IMR-90 (cell line): Measurements from ENCODE around the gene FER. TPM values are rescaled to one million over a fixed set of nuclear protein-coding genes. Genes with fewer than 3 reads are reported as not detected.

Source experiments
- ATAC-seq: fragments of 200-7000 bp; cut with Tn5 transposase; 2 replicates; pipeline ENCODE4 v1.9.1; 2020; ENCODE audit warnings: low read depth, mild to moderate bottlenecking, moderate library complexity
- BruUV-seq: library from RNA; stranded (reverse); fragments of 400-500 nt; replicated peaks from 2 replicates; lab custom pipeline; 2021; lab: Mats Ljungman, UMichigan
- CTCF ChIA-PET: fragments of 300-600 bp; formaldehyde crosslinking; extraction: SDS; loops from one replicate; lab custom pipeline; 2021; ENCODE audit warnings: antibody characterized with exemption; lab: Yijun Ruan, JAX
- POLR2A ChIA-PET: fragments of 300-600 bp; sonication (Branson Sonifier 250); formaldehyde crosslinking; loops from one replicate; lab custom pipeline; 2022; ENCODE audit warnings: antibody characterized with exemption; ENCODE audit not compliant: unreplicated experiment; lab: Charles Lee
- DNase-seq: peaks from one replicate; pipeline ENCODE4 v3.0.0; 2013
- H2AFZ ChIP-seq: replicated peaks from 2 replicates; pipeline ENCODE3; 2013; ENCODE audit warnings: low read length, mild to moderate bottlenecking; ENCODE audit not compliant: poor library complexity
- H2AK5ac ChIP-seq: 2 replicates; pipeline ENCODE4 v1.6.1; 2013; ENCODE audit warnings: low read depth, low read length, inconsistent platforms
- H2AK9ac ChIP-seq: replicated peaks from 2 replicates; pipeline ENCODE3; 2013; ENCODE audit warnings: mild to moderate bottlenecking, low read depth, low read length, moderate library complexity; ENCODE audit not compliant: poor library complexity
- H2BK120ac ChIP-seq: 2 replicates; pipeline ENCODE4 v1.6.1; 2013; ENCODE audit warnings: low read depth, low read length, inconsistent platforms
- H2BK15ac ChIP-seq: 3 replicates; pipeline ENCODE4 v1.6.1; 2013; ENCODE audit warnings: low read depth, low read length, inconsistent platforms
- H2BK20ac ChIP-seq: 2 replicates; pipeline ENCODE4 v1.6.1; 2013; ENCODE audit warnings: low read depth, mild to moderate bottlenecking, inconsistent platforms, low read length, moderate library complexity
- H2BK5ac ChIP-seq: 2 replicates; pipeline ENCODE4 v1.6.1; 2013; ENCODE audit warnings: mild to moderate bottlenecking, low read depth, low read length, inconsistent platforms; ENCODE audit not compliant: poor library complexity, severe bottlenecking
- H3K14ac ChIP-seq: replicated peaks from 2 replicates; pipeline ENCODE4 v1.6.1; 2013; ENCODE audit warnings: low read depth, low read length, inconsistent platforms
- H3K18ac ChIP-seq: 2 replicates; pipeline ENCODE4 v1.6.1; 2013; ENCODE audit warnings: low read depth, low read length, control low read depth
- H3K23ac ChIP-seq: 2 replicates; pipeline ENCODE4 v1.6.1; 2013; ENCODE audit warnings: low read depth, low read length, inconsistent platforms
- H3K27ac ChIP-seq: 2 replicates; pipeline ENCODE4 v1.5.1; 2013; ENCODE audit warnings: mild to moderate bottlenecking, control low read depth, low read length; ENCODE audit not compliant: insufficient read depth
- H3K27me3 ChIP-seq: 2 replicates; pipeline ENCODE4 v1.6.1; 2013; ENCODE audit warnings: low read length; ENCODE audit not compliant: control insufficient read depth, insufficient read depth
- H3K36me3 ChIP-seq: 2 replicates; pipeline ENCODE4 v1.6.1; 2013; ENCODE audit warnings: low read length, mixed read lengths; ENCODE audit not compliant: control insufficient read depth, insufficient read depth
- H3K4ac ChIP-seq: 2 replicates; pipeline ENCODE4 v1.6.1; 2013; ENCODE audit warnings: low read depth, low read length, inconsistent platforms
- H3K4me1 ChIP-seq: 2 replicates; pipeline ENCODE4 v1.6.1; 2013; ENCODE audit warnings: low read length, mixed read lengths; ENCODE audit not compliant: control insufficient read depth, insufficient read depth
- H3K4me2 ChIP-seq: 2 replicates; pipeline ENCODE4 v1.6.1; 2013; ENCODE audit warnings: low read depth, mild to moderate bottlenecking, control low read depth, low read length, moderate library complexity
- H3K4me3 ChIP-seq: 2 replicates; pipeline ENCODE4 v1.5.1; 2013; ENCODE audit warnings: low read depth, mild to moderate bottlenecking, control low read depth, low read length, moderate library complexity; ENCODE audit not compliant: insufficient read depth
- H3K56ac ChIP-seq: 2 replicates; pipeline ENCODE4 v1.6.1; 2013; ENCODE audit warnings: low read length, inconsistent platforms; ENCODE audit not compliant: insufficient read depth; ENCODE audit errors: extremely low read depth
- H3K79me1 ChIP-seq, 2 experiments: 2 replicates each; pipeline ENCODE4 v1.6.1; 2013; ENCODE audit warnings: low read length in 2 of 2, inconsistent platforms in 1 of 2, low read depth in 1 of 2
- H3K9ac ChIP-seq: 2 replicates; pipeline ENCODE4 v1.6.1; 2013; ENCODE audit warnings: low read depth, low read length, control low read depth
- H3K9me1 ChIP-seq: 2 replicates; pipeline ENCODE4 v1.6.1; 2013; ENCODE audit warnings: low read length, inconsistent platforms; ENCODE audit not compliant: insufficient read depth
- H3K9me3 ChIP-seq: 2 replicates; pipeline ENCODE4 v1.6.1; 2013; ENCODE audit warnings: low read length; ENCODE audit not compliant: control insufficient read depth, insufficient read depth
- H4K20me1 ChIP-seq: 2 replicates; pipeline ENCODE4 v1.6.1; 2013; ENCODE audit warnings: low read length, inconsistent platforms; ENCODE audit not compliant: insufficient read depth
- H4K5ac ChIP-seq: 2 replicates; pipeline ENCODE4 v1.6.1; 2013; ENCODE audit warnings: mild to moderate bottlenecking, low read depth, low read length, control low read depth
- H4K8ac ChIP-seq, 2 experiments: 2 replicates each; pipeline ENCODE4 v1.6.1; 2013; ENCODE audit warnings: low read depth in 2 of 2, low read length in 2 of 2, control low read depth in 1 of 2, inconsistent platforms in 1 of 2
- H4K91ac ChIP-seq: 2 replicates; pipeline ENCODE4 v1.6.1; 2013; ENCODE audit warnings: low read depth, low read length, inconsistent platforms; ENCODE audit not compliant: insufficient read depth
- BHLHE40 ChIP-seq: fragments of 150-350 bp; IDR thresholded peaks from 2 replicates; pipeline ENCODE4 v1.6.1; 2016; ENCODE audit warnings: mild to moderate bottlenecking, low read depth, low read length
- CEBPB ChIP-seq: IDR thresholded peaks from 2 replicates; pipeline ENCODE4 v1.6.1; 2012; ENCODE audit warnings: low read depth, low read length, improper control_type of control experiment
- CTCF ChIP-seq: conservative IDR thresholded peaks from 2 replicates; pipeline ENCODE4 v1.5.1; 2012; ENCODE audit warnings: mild to moderate bottlenecking, low read depth, low read length, improper control_type of control experiment
- FOS ChIP-seq: fragments of 150-350 bp; IDR thresholded peaks from 2 replicates; pipeline ENCODE4 v1.6.1; 2016; ENCODE audit warnings: low read depth, low read length
- MAZ ChIP-seq: IDR thresholded peaks from 2 replicates; pipeline ENCODE4 v1.6.1; 2012; ENCODE audit warnings: low read depth, mild to moderate bottlenecking, low read length, improper control_type of control experiment, moderate library complexity, borderline replicate concordance
- MXI1 ChIP-seq: IDR thresholded peaks from 2 replicates; pipeline ENCODE4 v1.6.1; 2012; ENCODE audit warnings: low read depth, mild to moderate bottlenecking, low read length, moderate library complexity, borderline replicate concordance
- NFE2L2 ChIP-seq: fragments of 150-350 bp; IDR thresholded peaks from 2 replicates; pipeline ENCODE4 v1.6.1; 2016; ENCODE audit warnings: low read depth, mild to moderate bottlenecking, low read length
- RFX5 ChIP-seq: IDR thresholded peaks from 2 replicates; pipeline ENCODE4 v1.8.0; 2012; ENCODE audit warnings: low read depth, mild to moderate bottlenecking, low read length, moderate library complexity
- WGBS, 2 experiments: methylation state at CpG; one replicate each; pipeline versions ENCODE4 v1.1.5 to v1.1.7; 2013; ENCODE audit warnings: missing lambda C conversion rate in 2 of 2; ENCODE audit not compliant: insufficient read length in 1 of 2; ENCODE audit errors: extremely low coverage in 2 of 2; 5-methylcytosine and 5-hydroxymethylcytosine counted together
- dilution Hi-C: fragments of 300-500 bp; cut with HindIII; formaldehyde crosslinking; loops from one replicate; pipeline ENCODE4 v1.14.3; 2018; ENCODE audit warnings: low sequenced_read_pairs; ENCODE audit not compliant: unreplicated experiment
- in situ Hi-C: fragments of 300-500 bp; cut with MboI; formaldehyde crosslinking; loops from 3 replicates; pipeline ENCODE4 v1.14.3; 2019; ENCODE audit warnings: low sequenced_read_pairs, inconsistent platforms, mixed read lengths
- intact Hi-C: fragments of 100-400 bp; cut with micrococcal nuclease; formaldehyde crosslinking; loops from 2 replicates; pipeline ENCODE4 v1.10.0; 2022
- polyA plus RNA-seq, 3 experiments: library from polyadenylated mRNA; depleted of rRNA; stranded (reverse); fragments of >200 nt; gene quantifications; 2 replicates each; pipeline ENCODE4 v1.2.3, GENCODE V29; 2012; ENCODE audit warnings: low replicate concordance in 1 of 3
- total RNA-seq: library from RNA; depleted of rRNA; stranded (reverse); fragments of >200 nt; gene quantifications from 2 replicates; pipeline ENCODE4 v1.2.3, GENCODE V29; 2012

FER gene
- total and polyA plus RNA-seq, 2 of the 4 experiments (the other 2 are of a cell fraction): 3.5 to 32.4 TPM

- WGBS, 2 experiments: 100% methylated on average over 1 of the region's 2 CpGs; no CpG with 5 or more reads in 1 of the 2 experiments
- H2BK120ac ChIP-seq: no peak overlapping the region
- H2AK5ac ChIP-seq: peak overlapping the region; percentile 49; the same call in 1 of the 2 replicates
- TF ChIP-seq RFX5: no peak
- no peak for TF ChIP-seq MAZ
- no peak for TF ChIP-seq NFE2L2
- no peak for TF ChIP-seq MXI1
- no peak for TF ChIP-seq FOS
- no peak for TF ChIP-seq BHLHE40
- no peak for TF ChIP-seq CEBPB
- no peak for TF ChIP-seq CTCF
- H2BK15ac ChIP-seq: peak overlapping the region; percentile 21; the same call in 2 of the 3 replicates
- no peak overlapping the region for H3K56ac ChIP-seq
- H2AFZ ChIP-seq: peak overlapping the region; percentile 40
- no peak overlapping the region for H3K4me2 ChIP-seq
- peaks cover 12% of the 10 kb centered on the region for H3K4me1 ChIP-seq
- no peak overlapping the region; the same call in 1 of the 2 replicates for H4K5ac ChIP-seq
- ATAC-seq (no peak), DNase-seq (peak; percentile 5)
- no peak overlapping the region for H3K4me3 ChIP-seq
- H3K4ac ChIP-seq: peak overlapping the region; percentile 68
- no peak overlapping the region for H3K27ac ChIP-seq
- H3K14ac ChIP-seq: peak overlapping the region; percentile 40; the same call in 1 of the 2 replicates
- 0 out of 2 replicates have a peak, but pooled peaks cover 4% of the 10 kb centered on the region for H3K9me1 ChIP-seq
- no peaks in the 10 kb centered on the region for H4K20me1 ChIP-seq
- dilution Hi-C loops (no loop called here), intact Hi-C loops (no loop called here), in situ Hi-C loops (no loop called here)
- no peaks in the 10 kb centered on the region; the same call in 1 of the 2 replicates for H3K9me3 ChIP-seq
- no peak overlapping the region for H3K18ac ChIP-seq
- H3K36me3 ChIP-seq: no peaks in the 10 kb centered on the region
- H3K27me3 ChIP-seq: no peaks in the 10 kb centered on the region
- ChIA-PET POLR2A (no interaction called here), CTCF (no interaction called here)
- no peak overlapping the region for H2AK9ac ChIP-seq
- H2BK5ac ChIP-seq: peak overlapping the region; percentile 33
- peak overlapping the region in 1 of 2 experiments; percentile 51; a peak in 1 of 4 replicates for H4K8ac ChIP-seq
- H2BK20ac ChIP-seq: peak overlapping the region; percentile 51; the same call in 1 of the 2 replicates
- no TSS peak for BruUV-seq
- H4K91ac ChIP-seq: peak overlapping the region; percentile 40; the same call in 1 of the 2 replicates
- H3K9ac ChIP-seq: no peak overlapping the region
- peaks cover 31 to 51% of the 10 kb centered on the region in 2 experiments for H3K79me1 ChIP-seq
- H3K23ac ChIP-seq: peak overlapping the region; percentile 52; the same call in 1 of the 2 replicates
These were observed 49.7 kb downstream of the FER start for GRCh38 chr5:108797396-108797795.
